ENCODE measurements around the gene ARHGEF4.

Gene ARHGEF4

DNA sequence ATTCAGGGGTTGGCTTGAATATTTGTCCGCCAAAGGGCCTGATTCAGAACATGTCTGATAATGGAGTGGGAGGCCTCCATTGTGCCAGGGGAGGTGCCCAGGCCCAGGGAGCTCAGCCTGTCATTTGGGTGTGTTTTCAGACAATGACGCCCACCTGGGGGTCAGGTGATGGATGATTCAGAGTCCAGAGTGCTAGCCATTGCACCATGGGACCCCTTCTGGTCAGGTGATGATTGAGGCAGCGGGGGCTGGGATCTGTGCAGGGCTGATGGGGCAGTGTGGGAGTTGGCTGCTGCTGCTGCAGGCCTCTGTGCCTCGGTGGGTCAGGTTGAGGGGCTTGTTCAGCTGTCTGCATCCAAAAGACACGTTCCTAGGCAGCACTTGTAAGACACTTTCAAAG is 8.3 kb upstream of the ARHGEF4 start:
- Histone ChIP-seq H3K27me3 (ENCODE audit: control insufficient read depth, insufficient read depth, low read length) (no peaks in the 10 kb centered on the region), H3K9ac (ENCODE audit: low read depth, low read length) (no peak overlapping the region), H3K4me1 (ENCODE audit: control insufficient read depth, insufficient read depth, low read length) (no peaks in the 10 kb centered on the region), H3K4me3 (ENCODE audit: low read depth, low read length) (no peak overlapping the region), H3K36me3 (ENCODE audit: control insufficient read depth, insufficient read depth, low read length) (no peaks in the 10 kb centered on the region), H3K9me3 (ENCODE audit: control insufficient read depth, insufficient read depth, low read length) (no peaks in the 10 kb centered on the region)

DNA sequence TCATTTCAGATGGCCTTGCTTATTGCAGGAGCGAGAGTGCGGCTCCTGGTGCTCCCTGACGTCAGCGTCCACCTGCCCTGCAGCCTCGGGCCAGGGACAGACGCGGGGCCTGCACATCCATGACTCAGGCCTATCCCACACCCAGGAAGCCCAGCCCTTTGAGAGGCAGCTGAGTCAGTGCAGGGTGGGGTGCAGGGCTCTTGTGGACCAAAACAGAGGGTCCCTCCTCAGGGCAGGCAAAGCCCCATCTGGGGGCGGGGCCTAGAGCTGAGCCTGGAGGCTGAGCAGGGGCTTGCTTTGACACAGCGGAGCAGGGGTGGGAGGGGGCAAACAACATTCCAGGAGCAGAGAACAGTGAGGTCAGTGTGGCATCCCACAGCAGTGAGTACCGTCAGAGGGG is 7.7 kb upstream of the ARHGEF4 start:
- H3K4me3 ChIP-seq (ENCODE audit: low read depth, low read length) = no peak overlapping the region
- H3K36me3 ChIP-seq (ENCODE audit: control insufficient read depth, insufficient read depth, low read length) = no peaks in the 10 kb centered on the region
- H3K4me1 ChIP-seq (ENCODE audit: control insufficient read depth, insufficient read depth, low read length) = no peaks in the 10 kb centered on the region
- H3K27me3 ChIP-seq (ENCODE audit: control insufficient read depth, insufficient read depth, low read length) = no peaks in the 10 kb centered on the region
- H3K9me3 ChIP-seq (ENCODE audit: control insufficient read depth, insufficient read depth, low read length) = no peaks in the 10 kb centered on the region
- no peak overlapping the region for H3K9ac ChIP-seq (ENCODE audit: low read depth, low read length)

DNA sequence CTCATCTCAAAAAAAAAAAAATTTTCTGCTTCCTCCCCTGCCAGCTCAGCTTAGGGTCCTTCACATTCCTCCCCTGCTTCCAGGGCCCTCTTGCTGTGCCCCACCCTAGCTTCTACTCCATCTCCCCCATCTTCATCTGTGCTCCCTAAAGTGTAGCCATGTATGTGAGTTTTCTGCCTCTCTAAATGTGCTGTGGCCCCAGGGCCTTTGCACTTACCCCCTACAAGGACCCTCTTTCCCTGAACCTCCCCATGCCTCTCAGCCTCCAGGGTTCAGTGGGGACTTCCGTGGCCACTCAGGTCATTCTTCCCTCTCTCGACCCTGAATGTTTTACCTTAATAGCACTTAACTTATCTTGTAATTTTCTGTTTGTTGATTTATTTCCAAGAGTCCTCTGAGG is 6.2 kb upstream of the ARHGEF4 start:
- no peaks in the 10 kb centered on the region for H3K36me3 ChIP-seq (ENCODE audit: control insufficient read depth, insufficient read depth, low read length)
- H3K27me3 ChIP-seq (ENCODE audit: control insufficient read depth, insufficient read depth, low read length) = peaks cover 3% of the 10 kb centered on the region
- no peak overlapping the region for H3K9ac ChIP-seq (ENCODE audit: low read depth, low read length)
- no peak overlapping the region for H3K4me3 ChIP-seq (ENCODE audit: low read depth, low read length)
- H3K9me3 ChIP-seq (ENCODE audit: control insufficient read depth, insufficient read depth, low read length) = no peaks in the 10 kb centered on the region
- no peaks in the 10 kb centered on the region for H3K4me1 ChIP-seq (ENCODE audit: control insufficient read depth, insufficient read depth, low read length)

DNA sequence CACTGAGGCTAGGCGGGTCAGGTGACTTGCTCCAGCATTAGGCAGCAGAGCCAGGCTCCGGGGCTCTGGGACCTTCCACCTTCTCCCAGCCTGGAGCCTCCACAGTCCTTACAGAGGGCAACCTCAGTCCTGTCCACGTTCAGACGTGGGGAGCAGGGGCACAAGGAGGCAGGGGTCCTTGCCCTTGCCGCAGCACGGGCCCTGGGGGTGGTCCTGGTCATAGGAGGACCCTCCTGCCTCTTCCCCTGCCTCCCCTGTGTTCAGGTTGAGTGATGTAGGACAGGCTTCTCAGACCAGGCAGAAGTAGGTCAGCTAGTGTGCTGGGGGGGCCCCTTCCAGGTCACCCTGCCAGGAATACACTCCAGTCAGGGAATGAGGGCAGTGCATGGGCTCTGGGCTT is 5.4 kb upstream of the ARHGEF4 start:
- H3K36me3 ChIP-seq (ENCODE audit: control insufficient read depth, insufficient read depth, low read length) = no peaks in the 10 kb centered on the region
- H3K4me3 ChIP-seq (ENCODE audit: low read depth, low read length) = no peak overlapping the region
- H3K27me3 ChIP-seq (ENCODE audit: control insufficient read depth, insufficient read depth, low read length) = peaks cover 4% of the 10 kb centered on the region
- no peaks in the 10 kb centered on the region for H3K9me3 ChIP-seq (ENCODE audit: control insufficient read depth, insufficient read depth, low read length)
- no peaks in the 10 kb centered on the region for H3K4me1 ChIP-seq (ENCODE audit: control insufficient read depth, insufficient read depth, low read length)
- H3K9ac ChIP-seq (ENCODE audit: low read depth, low read length) = no peak overlapping the region

DNA sequence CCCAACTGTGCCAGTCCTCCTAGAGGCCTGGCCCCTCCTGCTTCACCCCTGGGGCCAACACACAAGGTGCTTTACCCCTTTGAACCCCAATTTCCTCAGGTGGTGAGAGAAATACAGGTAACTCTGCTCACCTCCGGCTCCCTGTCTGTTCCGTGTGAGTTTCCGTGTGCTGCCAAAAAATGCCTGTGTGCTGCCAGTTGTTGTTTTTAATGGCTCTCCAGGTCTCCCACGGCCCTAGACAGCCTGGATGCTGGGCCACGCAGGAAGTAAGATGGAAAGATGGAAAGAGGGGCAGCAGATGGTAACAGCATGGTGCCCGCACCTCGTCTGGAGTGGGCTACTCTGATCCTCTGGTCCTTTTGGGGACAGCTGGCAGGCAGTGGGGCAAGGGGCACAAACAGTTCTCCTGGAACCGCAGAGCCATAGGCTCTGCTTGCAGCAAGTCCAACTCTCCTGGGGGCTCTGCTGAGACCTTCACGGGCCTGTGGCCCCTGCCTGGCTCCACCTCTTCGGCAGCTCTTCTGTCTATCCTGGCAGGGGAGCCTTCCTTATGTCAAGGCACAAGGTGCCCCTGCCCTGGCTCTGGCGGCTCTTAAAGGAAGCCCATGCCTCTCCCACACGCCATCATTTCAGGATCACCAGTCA is 4.3 kb upstream of the ARHGEF4 start:
- no peaks in the 10 kb centered on the region for H3K9me3 ChIP-seq (ENCODE audit: control insufficient read depth, insufficient read depth, low read length)
- no peaks in the 10 kb centered on the region for H3K4me1 ChIP-seq (ENCODE audit: control insufficient read depth, insufficient read depth, low read length)
- no peak overlapping the region for H3K9ac ChIP-seq (ENCODE audit: low read depth, low read length)
- H3K4me3 ChIP-seq (ENCODE audit: low read depth, low read length) = no peak overlapping the region
- no peaks in the 10 kb centered on the region for H3K36me3 ChIP-seq (ENCODE audit: control insufficient read depth, insufficient read depth, low read length)
- H3K27me3 ChIP-seq (ENCODE audit: control insufficient read depth, insufficient read depth, low read length) = peaks cover 4% of the 10 kb centered on the region

DNA sequence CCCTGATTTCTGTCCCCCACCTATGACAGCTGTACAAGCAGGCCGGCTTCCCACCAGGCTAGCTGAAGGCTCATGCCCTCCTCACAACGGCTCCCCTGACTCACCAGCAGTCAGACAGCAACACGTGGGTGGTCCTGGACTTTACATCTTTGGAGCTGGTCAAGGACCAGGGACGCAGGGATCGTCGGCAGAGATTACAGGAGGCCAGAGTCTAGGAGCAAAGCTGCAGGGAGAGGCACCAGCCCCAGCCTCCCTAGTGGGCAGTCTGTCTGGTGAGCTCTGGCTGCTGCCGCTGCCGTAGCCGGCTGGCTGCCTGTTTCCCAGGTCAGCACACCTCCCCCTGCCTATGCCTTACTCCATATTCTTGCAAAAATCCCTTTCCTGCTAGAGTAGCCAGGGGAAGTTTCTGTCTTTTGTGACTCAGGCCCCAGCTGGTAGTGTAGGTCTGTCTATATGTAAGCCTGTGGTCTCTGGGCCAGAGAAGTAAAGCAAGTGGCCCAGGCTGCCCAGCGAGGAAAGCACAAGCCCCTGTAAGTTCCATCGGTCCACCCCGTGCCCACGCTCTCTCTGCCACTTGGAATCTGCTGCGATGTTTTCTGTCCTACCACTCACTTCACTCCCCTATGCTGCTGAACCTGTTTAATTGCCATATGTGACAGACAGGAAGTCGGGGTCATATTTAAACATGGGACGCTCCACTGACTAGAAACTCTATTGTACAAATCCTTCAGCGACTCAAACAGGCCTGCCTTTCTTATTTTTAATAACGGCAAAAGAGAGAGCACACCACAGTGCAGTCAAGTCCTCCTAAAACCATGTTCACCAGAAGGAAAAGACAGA is 2.4 kb upstream of the ARHGEF4 start:
- no peaks in the 10 kb centered on the region for H3K36me3 ChIP-seq (ENCODE audit: control insufficient read depth, insufficient read depth, low read length)
- H3K4me3 ChIP-seq (ENCODE audit: low read depth, low read length) = no peak overlapping the region
- H3K27me3 ChIP-seq (ENCODE audit: control insufficient read depth, insufficient read depth, low read length) = peaks cover 14% of the 10 kb centered on the region
- no peak overlapping the region for H3K9ac ChIP-seq (ENCODE audit: low read depth, low read length)
- H3K9me3 ChIP-seq (ENCODE audit: control insufficient read depth, insufficient read depth, low read length) = no peaks in the 10 kb centered on the region
- H3K4me1 ChIP-seq (ENCODE audit: control insufficient read depth, insufficient read depth, low read length) = no peaks in the 10 kb centered on the region

DNA sequence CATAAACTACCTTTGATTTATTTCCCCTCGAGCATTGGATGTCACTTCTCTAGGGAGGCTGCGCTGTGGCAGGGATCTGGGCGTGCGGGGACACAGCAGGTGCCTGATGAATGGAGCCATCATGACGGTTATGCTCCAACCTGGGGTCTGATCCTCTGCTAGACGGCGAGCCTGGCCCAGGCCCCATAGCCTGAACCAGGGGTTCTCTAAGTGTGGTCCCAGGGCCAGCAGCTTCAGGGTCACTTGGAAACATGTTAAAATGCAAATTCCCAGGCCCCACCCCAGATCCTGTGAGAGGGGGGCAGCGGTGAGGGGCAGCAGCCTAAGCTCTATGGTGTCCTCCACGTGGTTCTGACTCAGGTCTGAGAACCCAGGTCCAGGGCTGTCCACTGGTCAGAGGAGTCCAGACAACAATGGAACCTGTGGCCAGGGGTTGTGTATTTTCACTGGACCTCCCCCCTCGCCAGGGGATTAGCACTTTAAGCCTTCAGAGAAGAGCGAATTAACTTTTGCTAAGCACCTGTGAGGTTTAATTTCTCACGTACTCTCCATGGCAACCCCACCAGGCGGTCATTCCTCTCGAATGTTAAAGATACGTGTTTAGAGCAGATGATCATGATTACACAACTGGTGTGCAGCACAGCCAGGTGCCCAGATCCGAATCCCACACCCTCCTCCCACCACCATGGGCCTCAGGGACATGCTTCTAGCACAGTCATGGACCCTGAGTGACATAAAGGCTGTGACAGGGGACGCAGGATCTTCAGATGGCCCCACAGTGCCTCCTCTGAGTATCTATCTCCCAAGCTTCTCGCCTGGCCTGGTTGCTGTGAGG is 1.6 kb upstream of the ARHGEF4 start:
- H3K4me3 ChIP-seq (ENCODE audit: low read depth, low read length) = no peak overlapping the region
- H3K9ac ChIP-seq (ENCODE audit: low read depth, low read length) = no peak overlapping the region
- no peaks in the 10 kb centered on the region for H3K9me3 ChIP-seq (ENCODE audit: control insufficient read depth, insufficient read depth, low read length)
- peaks cover 14% of the 10 kb centered on the region for H3K27me3 ChIP-seq (ENCODE audit: control insufficient read depth, insufficient read depth, low read length)
- H3K36me3 ChIP-seq (ENCODE audit: control insufficient read depth, insufficient read depth, low read length) = no peaks in the 10 kb centered on the region
- H3K4me1 ChIP-seq (ENCODE audit: control insufficient read depth, insufficient read depth, low read length) = no peaks in the 10 kb centered on the region

DNA sequence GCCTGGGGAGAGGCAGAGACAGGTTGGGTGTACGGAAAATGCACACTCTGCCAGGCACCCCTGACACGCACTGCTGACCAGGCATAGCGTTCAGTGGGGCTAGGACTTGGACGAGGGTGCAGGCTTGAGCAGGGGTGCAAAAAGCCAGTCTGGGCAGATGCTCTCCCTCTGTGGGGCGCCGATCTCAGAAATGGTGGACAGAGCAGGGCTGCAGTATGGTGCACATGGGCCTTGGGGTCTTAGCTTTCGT is 1.0 kb upstream of the ARHGEF4 start:
- H3K36me3 ChIP-seq (ENCODE audit: control insufficient read depth, insufficient read depth, low read length) = no peaks in the 10 kb centered on the region
- H3K27me3 ChIP-seq (ENCODE audit: control insufficient read depth, insufficient read depth, low read length) = peaks cover 14% of the 10 kb centered on the region
- no peak overlapping the region for H3K9ac ChIP-seq (ENCODE audit: low read depth, low read length)
- H3K4me3 ChIP-seq (ENCODE audit: low read depth, low read length) = no peak overlapping the region
- no peaks in the 10 kb centered on the region for H3K9me3 ChIP-seq (ENCODE audit: control insufficient read depth, insufficient read depth, low read length)
- no peaks in the 10 kb centered on the region for H3K4me1 ChIP-seq (ENCODE audit: control insufficient read depth, insufficient read depth, low read length)

DNA sequence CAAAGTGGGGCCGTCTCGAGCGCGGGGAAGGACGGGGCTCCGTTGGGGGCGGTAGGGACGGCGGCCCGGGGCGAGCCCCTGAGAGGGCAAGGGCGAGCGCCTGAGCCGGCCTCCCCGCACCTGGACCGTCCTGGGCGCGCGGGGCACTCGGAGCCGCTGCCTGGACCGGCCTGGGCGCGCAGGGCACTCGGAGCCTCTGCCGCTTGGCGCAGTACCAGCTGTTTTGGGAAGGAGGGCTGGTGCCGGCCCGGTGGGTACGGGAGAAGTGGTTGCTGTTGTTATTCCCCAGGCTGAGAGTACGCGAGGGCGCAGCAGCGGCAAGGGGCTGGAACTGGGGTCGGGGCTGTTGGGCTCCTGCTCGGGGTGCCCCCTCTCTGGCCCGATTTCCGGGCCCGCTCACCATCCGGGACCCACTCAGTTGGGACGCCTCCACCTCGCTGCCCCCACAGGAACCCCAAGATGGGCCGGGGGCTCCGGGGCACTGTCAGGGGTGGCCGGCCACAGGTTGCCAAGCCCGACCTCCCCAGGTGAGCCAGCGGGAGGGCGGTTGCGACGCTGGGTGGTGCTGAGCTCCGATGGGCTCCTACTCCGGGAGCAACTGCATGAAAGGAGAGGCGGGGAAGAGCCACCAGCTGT is 579 bp downstream of the ARHGEF4 start:
- no peaks in the 10 kb centered on the region for H3K4me1 ChIP-seq (ENCODE audit: control insufficient read depth, insufficient read depth, low read length)
- no peaks in the 10 kb centered on the region for H3K36me3 ChIP-seq (ENCODE audit: control insufficient read depth, insufficient read depth, low read length)
- peak overlapping the region; percentile 61 for H3K4me3 ChIP-seq (ENCODE audit: low read depth, low read length)
- no peak overlapping the region for H3K9ac ChIP-seq (ENCODE audit: low read depth, low read length)
- H3K9me3 ChIP-seq (ENCODE audit: control insufficient read depth, insufficient read depth, low read length) = no peaks in the 10 kb centered on the region
- peaks cover 14% of the 10 kb centered on the region for H3K27me3 ChIP-seq (ENCODE audit: control insufficient read depth, insufficient read depth, low read length)

DNA sequence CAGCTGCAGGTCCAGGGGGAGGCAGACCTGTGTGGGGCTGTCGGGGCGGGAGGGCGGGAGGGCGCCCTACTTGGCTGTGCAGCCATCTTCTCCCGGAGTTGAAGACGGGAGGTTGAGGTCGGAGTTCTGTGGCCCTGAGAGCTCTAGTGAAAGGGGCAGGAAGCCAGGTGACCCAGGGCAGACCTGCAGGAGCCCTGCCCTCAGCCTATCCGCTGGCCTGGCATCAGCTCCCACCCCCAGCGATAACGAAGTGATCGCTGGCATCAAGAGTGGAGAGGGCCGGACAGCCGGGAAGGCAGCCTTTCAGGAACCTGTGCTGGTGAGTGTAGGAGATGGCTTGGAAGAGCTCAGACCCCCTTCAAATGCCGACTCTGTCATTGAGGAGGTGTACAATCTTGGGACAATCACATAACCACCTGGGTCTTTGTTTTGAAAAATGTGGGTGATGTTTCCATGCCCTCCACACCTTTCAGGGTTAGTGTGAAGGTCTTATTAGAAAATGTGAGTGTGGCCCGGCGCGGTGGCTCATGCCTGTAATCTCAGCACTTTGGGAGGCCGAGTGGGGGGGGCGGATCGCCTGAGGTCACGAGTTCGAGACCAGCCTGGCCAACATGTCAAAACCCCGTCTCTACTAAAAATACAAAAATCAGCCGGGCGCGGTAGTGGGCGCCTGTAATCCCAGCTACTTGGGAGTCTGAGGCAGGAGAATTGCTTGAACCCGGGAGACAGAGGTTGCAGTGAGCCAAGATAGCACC is 1.3 kb downstream of the ARHGEF4 start:
- H3K4me3 ChIP-seq (ENCODE audit: low read depth, low read length) = peak overlapping the region; percentile 61
- no peaks in the 10 kb centered on the region for H3K9me3 ChIP-seq (ENCODE audit: control insufficient read depth, insufficient read depth, low read length)
- peaks cover 14% of the 10 kb centered on the region for H3K27me3 ChIP-seq (ENCODE audit: control insufficient read depth, insufficient read depth, low read length)
- H3K9ac ChIP-seq (ENCODE audit: low read depth, low read length) = no peak overlapping the region
- no peaks in the 10 kb centered on the region for H3K4me1 ChIP-seq (ENCODE audit: control insufficient read depth, insufficient read depth, low read length)
- no peaks in the 10 kb centered on the region for H3K36me3 ChIP-seq (ENCODE audit: control insufficient read depth, insufficient read depth, low read length)

All from iPS-15b (cell line).